ENCODE measurements around the gene MED9. TPM values are rescaled to one million over a fixed set of nuclear protein-coding genes. Genes with fewer than 3 reads are reported as not detected.
A peak's percentile ranks its signal among the peaks of the same experiment; 100 is the strongest.

The MED9 gene
- total and polyA plus RNA-seq, 2 of the 4 experiments (the other 2 are of a cell fraction), result 6.1 to 10.1 TPM

GRCh38 chr17:17507465-17508011 is 30.7 kb downstream of the MED9 start:
- WGBS, 2 experiments (ENCODE audit: extremely low coverage in 2 of 2, insufficient read length in 1 of 2), result 67% methylated on average over 3 of the region's 16 CpGs; no CpG with 5 or more reads in 1 of the 2 experiments
- dilution Hi-C loops (cut with HindIII; ENCODE audit: low sequenced_read_pairs, unreplicated experiment), result no loop called here
- H3K4ac ChIP-seq (ENCODE audit: low read depth, low read length), result no peak overlapping the region
- intact Hi-C loops (cut with micrococcal nuclease), result no loop called here
- H2AK9ac ChIP-seq (replicated peaks; ENCODE audit: low read depth, low read length, poor library complexity), result peak overlapping the region; percentile 25
- no peaks in the 10 kb centered on the region for H3K36me3 ChIP-seq (ENCODE audit: control insufficient read depth, insufficient read depth, low read length)
- no peak overlapping the region for H3K56ac ChIP-seq (ENCODE audit: extremely low read depth, insufficient read depth, low read length)
- no peak overlapping the region for H3K27ac ChIP-seq (ENCODE audit: insufficient read depth, low read length)
- no TSS peak for BruUV-seq (replicated peaks)
- DNase-seq (no peak), ATAC-seq (ENCODE audit: low read depth) (no peak)
- H4K91ac ChIP-seq (ENCODE audit: insufficient read depth, low read depth, low read length), result no peak overlapping the region
- POLR2A ChIA-PET (ENCODE audit: unreplicated experiment), result no interaction called here
- no peak overlapping the region for H3K23ac ChIP-seq (ENCODE audit: low read depth, low read length)
- H2AK5ac ChIP-seq (ENCODE audit: low read depth, low read length), result no peak overlapping the region
- H3K9ac ChIP-seq (ENCODE audit: low read depth, low read length), result no peak overlapping the region
- peaks cover 12% of the 10 kb centered on the region for H4K20me1 ChIP-seq (ENCODE audit: insufficient read depth, low read length)
- TF ChIP-seq CEBPB (IDR thresholded peaks at IDR 0.05; ENCODE audit: low read depth, low read length) (0 out of 2 replicates have a peak, but pooled peaks have one; percentile 22), MAFK (IDR thresholded peaks at IDR 0.05; ENCODE audit: low read depth, low read length) (no peak)
- 0 out of 2 replicates have a peak, but pooled peaks cover 1% of the 10 kb centered on the region for H3K27me3 ChIP-seq (ENCODE audit: control insufficient read depth, insufficient read depth, low read length)
- H2BK120ac ChIP-seq (ENCODE audit: low read depth, low read length), result no peak overlapping the region
- CTCF ChIA-PET, result interaction anchor here (0.6 kb wide), 1 partner anchor 14 kb away, joined by 3 read pairs; no protein-coding TSS in a partner anchor
- no peaks in the 10 kb centered on the region for H3K79me1 ChIP-seq (ENCODE audit: low read depth in 1 of 2, low read length in 2 of 2)
- no peaks in the 10 kb centered on the region for H3K9me3 ChIP-seq (ENCODE audit: control insufficient read depth, insufficient read depth, low read length)
- no peak overlapping the region for H3K4me2 ChIP-seq (ENCODE audit: low read depth, low read length)
- no peak overlapping the region for H4K8ac ChIP-seq (ENCODE audit: low read depth in 2 of 2, low read length in 2 of 2)
- H3K18ac ChIP-seq (ENCODE audit: low read depth, low read length), result no peak overlapping the region
- H3K4me1 ChIP-seq (ENCODE audit: control insufficient read depth, insufficient read depth, low read length), result peaks cover 7% of the 10 kb centered on the region
- no peaks in the 10 kb centered on the region; the same call in 1 of the 2 replicates for H3K9me1 ChIP-seq (ENCODE audit: insufficient read depth, low read length)
- no peak overlapping the region for H4K5ac ChIP-seq (ENCODE audit: low read depth, low read length)
- H2BK15ac ChIP-seq (ENCODE audit: low read depth, low read length), result no peak overlapping the region
- no peak overlapping the region for H2AFZ ChIP-seq (replicated peaks; ENCODE audit: low read length, poor library complexity)
- no peak overlapping the region for H2BK5ac ChIP-seq (ENCODE audit: low read depth, low read length, poor library complexity, severe bottlenecking)
- no peak overlapping the region for H3K14ac ChIP-seq (replicated peaks; ENCODE audit: low read depth, low read length)
- no peak overlapping the region for H2BK20ac ChIP-seq (ENCODE audit: low read depth, low read length)
- no peak overlapping the region for H3K4me3 ChIP-seq (ENCODE audit: insufficient read depth, low read depth, low read length)
- in situ Hi-C loops (cut with MboI; ENCODE audit: low sequenced_read_pairs), result no loop called here
